ENCODE data around the gene VAT1L.

DNA sequence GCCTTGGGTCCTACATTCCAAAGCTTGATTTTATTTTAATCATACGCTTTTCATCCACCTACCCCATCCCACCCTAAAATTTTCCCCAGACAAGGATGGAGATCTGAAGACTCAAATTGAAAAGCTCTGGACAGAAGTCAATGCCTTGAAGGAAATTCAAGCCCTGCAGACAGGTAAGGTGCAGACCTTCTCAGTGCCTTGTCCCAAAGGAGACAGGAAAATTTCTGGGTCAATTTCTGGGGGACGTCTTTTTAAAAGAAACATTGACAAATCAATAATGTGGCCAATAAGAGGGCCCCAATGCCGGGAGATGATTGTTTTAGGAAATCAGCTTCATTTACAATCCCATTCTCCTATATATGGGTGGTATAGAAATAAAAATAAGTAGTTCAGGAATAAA is 239.7 kb downstream of the VAT1L start:
- TF ChIP-seq POLR2A (IDR thresholded peaks at IDR 0.05; ENCODE audit: low read depth, low read length), result no peak
- no peak for TF ChIP-seq TAF1 (IDR thresholded peaks at IDR 0.05; ENCODE audit: borderline replicate concordance, low read depth, low read length)
- no peak for TF ChIP-seq POLR2AphosphoS5 (IDR thresholded peaks at IDR 0.05; ENCODE audit: low read depth, low read length)

Measured in GM12892 (cell line).